Kidney tubule cell (primary cell): ENCODE measurements around the gene PNMA8C.

ENCODE experiments used
- DNase-seq: peaks from one replicate; pipeline ENCODE4 v3.0.0-alpha.2; 2018; ENCODE audit warnings: low spot score

The PNMA8C gene

GRCh38 chr19:46428239-46429135 lies at the start of gene PNMA8C:
TSS of gene PNMA8C (minus strand) at chr19:46428936. CDS start at chr19:46428359, 577 bp downstream.
- DNase-seq, result peak; percentile 79

- no peak for DNase-seq
These were observed 47.2 kb upstream of the PNMA8C start for GRCh38 chr19:46475986-46476385.

- DNase-seq, result peak; percentile 65
These were observed 45.5 kb upstream of the PNMA8C start for GRCh38 chr19:46474211-46474610.

- DNase-seq, result no peak
These were observed 43.9 kb upstream of the PNMA8C start for GRCh38 chr19:46472592-46472991.

- no peak for DNase-seq
These were observed 43.2 kb upstream of the PNMA8C start for GRCh38 chr19:46471811-46472543.

- DNase-seq, result peak; percentile 61
These were observed 42.5 kb upstream of the PNMA8C start, which contains the start of gene PNMA8A for GRCh38 chr19:46471116-46471733. TSS of gene PNMA8A (minus strand) at chr19:46471563. CDS start at chr19:46471035, 528 bp downstream.

- no peak for DNase-seq
These were observed 41.6 kb upstream of the PNMA8C start for GRCh38 chr19:46470376-46470775.

GRCh38 chr19:46469541-46470185 lies 40.9 kb upstream of the PNMA8C start:
- no peak for DNase-seq

GRCh38 chr19:46466536-46467196 lies 37.9 kb upstream of the PNMA8C start:
- DNase-seq, result peak; percentile 24

- no peak for DNase-seq
These were observed 34.8 kb upstream of the PNMA8C start for GRCh38 chr19:46463516-46463915.

GRCh38 chr19:46461537-46461936 lies 32.8 kb upstream of the PNMA8C start:
- no peak for DNase-seq

- DNase-seq, result no peak
These were observed 32.2 kb upstream of the PNMA8C start for GRCh38 chr19:46460981-46461380.

- DNase-seq, result no peak
These were observed 31.3 kb upstream of the PNMA8C start for GRCh38 chr19:46460055-46460454.

GRCh38 chr19:46456930-46457329 lies 28.2 kb upstream of the PNMA8C start:
- DNase-seq, result no peak

- DNase-seq, result no peak
These were observed 25.5 kb upstream of the PNMA8C start for GRCh38 chr19:46454244-46454643.

GRCh38 chr19:46453661-46454060 lies 24.9 kb upstream of the PNMA8C start:
- DNase-seq, result no peak

- no peak for DNase-seq
These were observed 23.4 kb upstream of the PNMA8C start for GRCh38 chr19:46452186-46452585.

GRCh38 chr19:46451352-46451751 lies 22.6 kb upstream of the PNMA8C start:
- no peak for DNase-seq

- DNase-seq, result no peak
These were observed 22.0 kb upstream of the PNMA8C start for GRCh38 chr19:46450737-46451136.

- DNase-seq, result no peak
These were observed 20.5 kb upstream of the PNMA8C start for GRCh38 chr19:46449228-46449627.

GRCh38 chr19:46448601-46449000 lies 19.9 kb upstream of the PNMA8C start:
- no peak for DNase-seq

- no peak for DNase-seq
These were observed 19.1 kb upstream of the PNMA8C start for GRCh38 chr19:46447824-46448223.
